Measurements from ENCODE around the gene SLC22A7. TPM values are rescaled to one million over a fixed set of nuclear protein-coding genes. Genes with fewer than 3 reads are reported as not detected.

Gene SLC22A7
- total RNA-seq, 3 donors from 2014 or later (not counting 1 experiment from before 2014, with no cell fraction given): not detected

DNA sequence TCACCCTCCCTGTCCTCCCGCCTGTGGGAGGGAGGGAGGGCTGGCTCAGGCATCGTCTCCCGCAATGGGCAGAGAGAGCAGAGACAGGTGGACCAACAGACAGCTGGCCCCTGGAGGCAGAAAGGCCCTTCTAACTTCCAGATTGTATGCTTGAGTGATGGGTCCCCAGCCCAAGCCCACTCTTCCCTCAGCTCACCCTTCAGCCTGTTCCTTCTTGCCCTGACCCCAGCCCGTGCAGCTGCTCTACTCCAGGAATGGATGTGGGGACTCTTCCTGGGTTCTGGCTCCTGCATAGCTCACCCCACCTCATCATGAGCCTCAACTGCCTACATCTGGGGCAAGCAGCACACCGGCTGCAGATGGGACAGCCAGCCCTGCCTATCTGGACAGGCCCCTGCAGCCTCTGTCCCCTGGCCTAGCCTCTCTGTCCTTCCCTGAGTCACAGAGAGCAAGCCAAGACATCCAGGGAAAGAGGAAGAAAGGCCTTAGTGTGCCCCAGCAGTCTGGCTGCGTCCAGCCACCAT, 11.5 kb upstream of the SLC22A7 start:
- H3K9me3 ChIP-seq (ENCODE audit: control insufficient read depth, insufficient read depth, low read length): no peaks in the 10 kb centered on the region

DNA sequence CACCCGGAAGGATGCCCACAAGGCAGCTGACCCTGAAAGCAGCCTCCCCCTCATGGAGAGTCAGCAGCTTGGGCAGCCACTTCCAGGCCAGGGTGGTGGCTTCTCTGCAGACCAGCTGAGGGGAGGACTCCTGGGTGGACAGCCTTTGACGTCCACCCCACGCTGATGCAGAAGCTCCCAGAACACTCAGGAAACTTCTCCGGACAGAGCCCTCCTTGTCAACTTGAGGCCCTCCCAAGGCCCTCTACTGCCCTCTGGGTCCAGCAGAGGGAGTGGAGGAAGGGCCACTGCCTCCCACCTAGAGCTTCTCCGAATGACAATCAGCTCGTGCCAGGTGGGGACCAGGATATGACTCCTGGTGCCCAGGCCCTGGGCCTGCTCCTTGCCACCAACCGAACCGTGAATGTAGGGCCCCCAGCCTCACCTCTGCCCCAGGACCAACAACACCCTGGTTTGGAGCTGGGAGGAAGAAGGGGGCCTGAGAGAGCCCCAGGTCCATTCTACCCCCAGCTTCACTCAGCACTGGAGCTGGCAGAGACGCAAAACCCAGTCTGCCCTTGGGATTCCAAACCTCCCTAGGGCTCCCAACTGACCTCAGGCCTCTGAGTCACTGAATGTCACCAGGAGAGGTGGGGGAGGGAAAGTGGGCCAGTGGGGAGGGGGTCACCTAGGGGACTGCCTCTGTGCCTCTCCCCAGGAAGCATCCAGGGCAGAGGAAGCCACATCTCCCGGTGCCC, 10.9 kb upstream of the SLC22A7 start:
- H3K27ac Mint-ChIP-seq: no peak overlapping the region
- no peak overlapping the region for H3K4me3 Mint-ChIP-seq
- no peaks in the 10 kb centered on the region for H3K9me3 Mint-ChIP-seq
- H3K4me3 ChIP-seq (ENCODE audit: low read length): no peak overlapping the region
- H3K9me3 ChIP-seq (ENCODE audit: control insufficient read depth, insufficient read depth, low read length): no peaks in the 10 kb centered on the region
- ATAC-seq: no peak
- no peak for DNase-seq
- WGBS (ENCODE audit: insufficient coverage): 78% methylated on average over 10 of the region's 10 CpGs
- H3K36me3 Mint-ChIP-seq: no peaks in the 10 kb centered on the region
- H3K4me1 ChIP-seq (ENCODE audit: control insufficient read depth, insufficient read depth, low read length): no peaks in the 10 kb centered on the region
- H3K36me3 ChIP-seq (ENCODE audit: control insufficient read depth, insufficient read depth, low read length): no peaks in the 10 kb centered on the region
- intact Hi-C loops (cut with micrococcal nuclease): no loop called here
- H3K27me3 Mint-ChIP-seq (ENCODE audit: low read depth in 2 of 2): peaks cover 5 to 26% of the 10 kb centered on the region in 2 donors
- TF ChIP-seq, protein P1, sequence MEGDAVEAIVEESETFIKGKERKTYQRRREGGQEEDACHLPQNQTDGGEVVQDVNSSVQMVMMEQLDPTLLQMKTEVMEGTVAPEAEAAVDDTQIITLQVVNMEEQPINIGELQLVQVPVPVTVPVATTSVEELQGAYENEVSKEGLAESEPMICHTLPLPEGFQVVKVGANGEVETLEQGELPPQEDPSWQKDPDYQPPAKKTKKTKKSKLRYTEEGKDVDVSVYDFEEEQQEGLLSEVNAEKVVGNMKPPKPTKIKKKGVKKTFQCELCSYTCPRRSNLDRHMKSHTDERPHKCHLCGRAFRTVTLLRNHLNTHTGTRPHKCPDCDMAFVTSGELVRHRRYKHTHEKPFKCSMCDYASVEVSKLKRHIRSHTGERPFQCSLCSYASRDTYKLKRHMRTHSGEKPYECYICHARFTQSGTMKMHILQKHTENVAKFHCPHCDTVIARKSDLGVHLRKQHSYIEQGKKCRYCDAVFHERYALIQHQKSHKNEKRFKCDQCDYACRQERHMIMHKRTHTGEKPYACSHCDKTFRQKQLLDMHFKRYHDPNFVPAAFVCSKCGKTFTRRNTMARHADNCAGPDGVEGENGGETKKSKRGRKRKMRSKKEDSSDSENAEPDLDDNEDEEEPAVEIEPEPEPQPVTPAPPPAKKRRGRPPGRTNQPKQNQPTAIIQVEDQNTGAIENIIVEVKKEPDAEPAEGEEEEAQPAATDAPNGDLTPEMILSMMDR (IDR thresholded peaks at IDR 0.05): no peak
- H3K27me3 ChIP-seq (ENCODE audit: control insufficient read depth, insufficient read depth, low read length): peaks cover 3% of the 10 kb centered on the region
- no peak overlapping the region for H3K27ac ChIP-seq (ENCODE audit: low read length)
- H3K4me1 Mint-ChIP-seq: no peaks in the 10 kb centered on the region

More for the DNA sequence above, 11.5 kb upstream of the SLC22A7 start:
- Mint-ChIP-seq H3K9me3 (no peaks in the 10 kb centered on the region), H3K36me3 (no peaks in the 10 kb centered on the region), H3K27me3 (ENCODE audit: low read depth in 2 of 2) (peaks cover 11 to 29% of the 10 kb centered on the region in 2 donors), H3K27ac (no peak overlapping the region), H3K4me1 (no peaks in the 10 kb centered on the region), H3K4me3 (no peak overlapping the region)
- TF ChIP-seq, protein P1 (IDR thresholded peaks at IDR 0.05): no peak
- ATAC-seq (no peak), DNase-seq (no peak)
- Histone ChIP-seq H3K27me3 (ENCODE audit: control insufficient read depth, insufficient read depth, low read length) (peaks cover 3% of the 10 kb centered on the region), H3K36me3 (ENCODE audit: control insufficient read depth, insufficient read depth, low read length) (no peaks in the 10 kb centered on the region), H3K27ac (ENCODE audit: low read length) (no peak overlapping the region), H3K4me1 (ENCODE audit: control insufficient read depth, insufficient read depth, low read length) (no peaks in the 10 kb centered on the region), H3K4me3 (ENCODE audit: low read length) (no peak overlapping the region)
- 91% methylated on average over 6 of the region's 6 CpGs for WGBS (ENCODE audit: insufficient coverage)
- intact Hi-C loops (cut with micrococcal nuclease): no loop called here

DNA sequence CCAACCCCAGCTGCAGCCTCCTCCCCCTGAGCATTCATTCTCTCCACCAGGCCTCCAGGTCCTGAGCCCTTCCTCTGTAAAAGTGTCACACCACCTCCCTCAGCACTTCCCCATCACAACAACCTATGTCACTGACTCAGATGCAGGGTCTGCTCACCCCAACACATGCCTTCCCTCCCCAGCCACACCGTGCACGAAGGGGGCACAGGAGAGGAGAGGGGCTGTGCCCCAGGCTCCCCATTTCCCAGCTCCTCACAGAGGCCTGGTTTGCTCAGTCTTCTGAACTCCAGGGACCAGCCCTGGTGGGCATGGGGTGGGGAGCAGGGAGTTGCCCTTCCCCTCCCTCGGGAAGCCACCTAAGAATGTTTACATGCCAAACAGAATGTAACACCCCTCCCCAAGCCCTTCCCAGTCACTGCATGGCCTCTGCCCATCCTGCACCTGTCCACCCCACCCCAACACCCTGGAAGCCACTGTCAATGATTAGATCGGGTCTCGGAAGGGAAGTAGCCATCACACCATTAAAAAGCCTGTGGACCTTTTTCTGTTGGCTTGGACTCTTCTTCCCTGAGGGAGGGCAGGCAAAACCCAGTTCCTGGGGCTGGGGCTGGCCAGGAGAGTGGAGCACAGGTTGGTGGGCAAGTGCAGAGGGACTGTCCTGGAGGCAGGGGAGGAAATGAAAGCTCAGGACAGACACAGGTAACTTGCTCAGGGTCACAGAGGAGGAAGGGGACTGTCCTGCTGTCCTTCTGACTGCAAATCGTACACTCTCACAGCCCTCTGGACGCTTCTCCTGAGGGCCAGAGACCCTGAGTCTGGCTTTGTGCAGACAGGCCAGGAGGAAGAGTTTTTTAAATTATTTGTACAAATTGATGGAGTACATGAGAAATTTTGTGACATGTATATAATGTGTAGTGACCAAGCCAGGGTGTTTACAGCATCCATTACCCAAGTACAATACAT, 10.1 kb upstream of the SLC22A7 start:
- no peaks in the 10 kb centered on the region for H3K9me3 Mint-ChIP-seq
- H3K4me1 Mint-ChIP-seq: no peaks in the 10 kb centered on the region
- Histone ChIP-seq H3K4me3 (ENCODE audit: low read length) (no peak overlapping the region), H3K36me3 (ENCODE audit: control insufficient read depth, insufficient read depth, low read length) (no peaks in the 10 kb centered on the region), H3K27me3 (ENCODE audit: control insufficient read depth, insufficient read depth, low read length) (peaks cover 3% of the 10 kb centered on the region), H3K4me1 (ENCODE audit: control insufficient read depth, insufficient read depth, low read length) (no peaks in the 10 kb centered on the region), H3K9me3 (ENCODE audit: control insufficient read depth, insufficient read depth, low read length) (no peaks in the 10 kb centered on the region), H3K27ac (ENCODE audit: low read length) (no peak overlapping the region)
- 69% methylated on average over 7 of the region's 7 CpGs for WGBS (ENCODE audit: insufficient coverage)
- H3K27ac Mint-ChIP-seq: no peak overlapping the region
- intact Hi-C loops (cut with micrococcal nuclease): no loop called here
- peaks cover 0 to 22% of the 10 kb centered on the region in 2 donors for H3K27me3 Mint-ChIP-seq (ENCODE audit: low read depth in 2 of 2)
- TF ChIP-seq, protein P1 (IDR thresholded peaks at IDR 0.05): no peak
- DNase-seq (no peak), ATAC-seq (no peak)
- H3K4me3 Mint-ChIP-seq: no peak overlapping the region
- no peaks in the 10 kb centered on the region for H3K36me3 Mint-ChIP-seq

Data from natural killer cell (primary cell).